Heart left ventricle (tissue), 13 donors: Measurements from ENCODE around the gene MRPS18A.

Source experiments
- CTCF ChIP-seq, 12 donors: fragments of 200-600 bp; sonication (generic) in 4 of 12; IDR thresholded peaks; one replicate each; pipeline versions ENCODE4 v1.5.0 to v1.8.0; 2018 to 2022; ENCODE audit warnings: antibody characterized with exemption in 12 of 12, mild to moderate bottlenecking in 5 of 12
- POLR2A ChIP-seq, 2 donors: fragments of 450-650 bp; IDR thresholded peaks; one replicate each; pipeline ENCODE4 v1.6.1; 2017; ENCODE audit warnings: antibody characterized with exemption in 2 of 2, mild to moderate bottlenecking in 2 of 2, moderate library complexity in 2 of 2
- donor health status: ischemic (EF 13 %, LVEDD 7.1; RV severe dilation, severe dysfunction).
- donor health status: DM: no; HTN: yes; CAD: no.
- donor health status: DM: no; HTN: no; CAD: no.
- donor health status: ischemic (EF 25% LVEDD 6.9; RV normal size, moderate dysfunction).
- donor health status: ischemic (EF 25% LVEDD 5.7; RV mildly dilated, moderate dysfunction).
- donor health status: ischemic (EF 35%, LVEDD 5.7; RV mildly dilated, moderate dysfunction).
- donor health status: nonischemic (EF 11% LVEDD 7.7; RV severe dilation, severe dysfunction).
- donor health status: DM: yes; HTN: yes; CAD: no.
- donor health status: PGD.
- donor health status: ischemic (EF 29% LVEDD 5.4; RV normal size, mild dysfunction).
- donor health status: nonischemic (EF 23%, LVEDD 6.1; RV moderate dilation, normal function).

- TF ChIP-seq CTCF (IDR thresholded peaks at IDR 0.05) (no peak), POLR2A (IDR thresholded peaks at IDR 0.05) (no peak)
These were observed 43.0 kb upstream of the MRPS18A start for GRCh38 chr6:43730634-43731033.
